ENCODE data around the gene DNAH14.
A peak's percentile ranks its signal among the peaks of the same experiment; 100 is the strongest.

DNAH14 gene

GRCh38 chr1:225410036-225410435 is 480.6 kb downstream of the DNAH14 start:
- DNase-seq (ENCODE audit: low read depth) = no peak
- no peak for TF ChIP-seq CTCF (IDR thresholded peaks at IDR 0.05; ENCODE audit: low read depth, low read length, missing control alignments)
- no peak overlapping the region for H3K4me3 ChIP-seq (ENCODE audit: low read depth, low read length)

GRCh38 chr1:225412321-225412720 is 482.8 kb downstream of the DNAH14 start:
- TF ChIP-seq CTCF (IDR thresholded peaks at IDR 0.05; ENCODE audit: low read depth, low read length, missing control alignments) = no peak
- no peak overlapping the region for H3K4me3 ChIP-seq (ENCODE audit: low read depth, low read length)
- no peak for DNase-seq (ENCODE audit: low read depth)

GRCh38 chr1:225412803-225413351 is 483.4 kb downstream of the DNAH14 start:
- no peak overlapping the region for H3K4me3 ChIP-seq (ENCODE audit: low read depth, low read length)
- TF ChIP-seq CTCF (IDR thresholded peaks at IDR 0.05; ENCODE audit: low read depth, low read length, missing control alignments) = no peak
- no peak for DNase-seq (ENCODE audit: low read depth)

GRCh38 chr1:225413708-225414375 is 484.4 kb downstream of the DNAH14 start:
- no peak overlapping the region for H3K4me3 ChIP-seq (ENCODE audit: low read depth, low read length)
- no peak for DNase-seq (ENCODE audit: low read depth)
- TF ChIP-seq CTCF (IDR thresholded peaks at IDR 0.05; ENCODE audit: low read depth, low read length, missing control alignments) = peak; percentile 21

- no peak overlapping the region for H3K4me3 ChIP-seq (ENCODE audit: low read depth, low read length)
- TF ChIP-seq CTCF (IDR thresholded peaks at IDR 0.05; ENCODE audit: low read depth, low read length, missing control alignments) = no peak
- no peak for DNase-seq (ENCODE audit: low read depth)
These were observed 485.8 kb downstream of the DNAH14 start for GRCh38 chr1:225415307-225415706.

- H3K4me3 ChIP-seq (ENCODE audit: low read depth, low read length) = no peak overlapping the region
- no peak for DNase-seq (ENCODE audit: low read depth)
- no peak for TF ChIP-seq CTCF (IDR thresholded peaks at IDR 0.05; ENCODE audit: low read depth, low read length, missing control alignments)
These were observed 486.7 kb downstream of the DNAH14 start for GRCh38 chr1:225415967-225416745.

Measured in GM12864 (cell line).